ENCODE data around the gene SPDEF. TPM values are rescaled to one million over a fixed set of nuclear protein-coding genes. Genes with fewer than 3 reads are reported as not detected.

SPDEF gene
- total and polyA plus RNA-seq, 2 donors (not counting 1 experiment from before 2014, with no cell fraction given): 0.10 TPM; not detected in 1

DNA sequence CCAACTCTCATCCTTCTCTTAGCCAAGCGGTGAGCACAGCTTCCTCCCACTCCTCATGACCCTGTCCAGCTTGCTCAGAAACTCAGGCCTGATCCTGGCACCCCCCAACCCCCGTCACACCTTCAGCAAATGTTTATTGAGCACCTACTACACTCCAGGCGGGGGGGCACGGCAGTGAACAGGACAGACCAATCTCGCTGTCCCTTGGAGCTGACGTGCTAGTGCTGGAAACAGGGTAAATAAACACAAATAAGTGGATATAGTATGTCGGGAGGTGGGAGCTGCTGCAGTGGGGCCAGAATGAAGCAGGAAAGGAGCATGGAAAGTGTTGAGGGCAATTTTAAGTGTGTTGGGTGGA, 7.4 kb upstream of the SPDEF start:
- WGBS (ENCODE audit: insufficient coverage): 87% methylated on average over 5 of the region's 7 CpGs
- no peaks in the 10 kb centered on the region for H4K20me1 ChIP-seq (ENCODE audit: control insufficient read depth, insufficient read depth, low read length, poor library complexity, severe bottlenecking)
- DNase-seq (no peak), ATAC-seq (ENCODE audit: low read depth) (no peak)
- no peak overlapping the region for H3K4me3 ChIP-seq (ENCODE audit: control extremely low read depth in 1 of 5, extremely low read depth in 1 of 5, insufficient read depth in 1 of 5, low read depth in 2 of 5, low read length in 4 of 5)
- H3K27me3 ChIP-seq (replicated peaks in 1 of 4; ENCODE audit: control extremely low read depth in 1 of 4, control insufficient read depth in 3 of 4, insufficient read depth in 4 of 4, low read length in 3 of 4): no peaks in the 10 kb centered on the region
- Mint-ChIP-seq H3K4me3 (no peak overlapping the region), H3K27me3 (peaks cover 3% of the 10 kb centered on the region), H3K4me1 (no peaks in the 10 kb centered on the region), H3K27ac (no peak overlapping the region), H3K9me3 (ENCODE audit: insufficient read depth) (no peaks in the 10 kb centered on the region)
- no peaks in the 10 kb centered on the region for H3K4me1 ChIP-seq (ENCODE audit: control insufficient read depth in 2 of 2, insufficient read depth in 2 of 2, low read length in 2 of 2)
- H3K27ac ChIP-seq (ENCODE audit: low read length in 2 of 2): no peak overlapping the region
- POLR2A ChIA-PET: no interaction called here
- H3K9me3 ChIP-seq (ENCODE audit: control extremely low read depth in 1 of 3, control insufficient read depth in 2 of 3, insufficient read depth in 1 of 3, low read length in 2 of 3): peaks cover 0 to 11% (median 0%) of the 10 kb centered on the region in 3 donors
- TF ChIP-seq EZH2 (IDR thresholded peaks at IDR 0.05; ENCODE audit: borderline replicate concordance, insufficient read depth, low read depth, low read length, poor library complexity, severe bottlenecking): no peak
- TF ChIP-seq, protein P1, sequence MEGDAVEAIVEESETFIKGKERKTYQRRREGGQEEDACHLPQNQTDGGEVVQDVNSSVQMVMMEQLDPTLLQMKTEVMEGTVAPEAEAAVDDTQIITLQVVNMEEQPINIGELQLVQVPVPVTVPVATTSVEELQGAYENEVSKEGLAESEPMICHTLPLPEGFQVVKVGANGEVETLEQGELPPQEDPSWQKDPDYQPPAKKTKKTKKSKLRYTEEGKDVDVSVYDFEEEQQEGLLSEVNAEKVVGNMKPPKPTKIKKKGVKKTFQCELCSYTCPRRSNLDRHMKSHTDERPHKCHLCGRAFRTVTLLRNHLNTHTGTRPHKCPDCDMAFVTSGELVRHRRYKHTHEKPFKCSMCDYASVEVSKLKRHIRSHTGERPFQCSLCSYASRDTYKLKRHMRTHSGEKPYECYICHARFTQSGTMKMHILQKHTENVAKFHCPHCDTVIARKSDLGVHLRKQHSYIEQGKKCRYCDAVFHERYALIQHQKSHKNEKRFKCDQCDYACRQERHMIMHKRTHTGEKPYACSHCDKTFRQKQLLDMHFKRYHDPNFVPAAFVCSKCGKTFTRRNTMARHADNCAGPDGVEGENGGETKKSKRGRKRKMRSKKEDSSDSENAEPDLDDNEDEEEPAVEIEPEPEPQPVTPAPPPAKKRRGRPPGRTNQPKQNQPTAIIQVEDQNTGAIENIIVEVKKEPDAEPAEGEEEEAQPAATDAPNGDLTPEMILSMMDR (IDR thresholded peaks at IDR 0.05): no peak
- no peak overlapping the region for H3K9ac ChIP-seq (ENCODE audit: low read length)
- H2AFZ ChIP-seq (ENCODE audit: insufficient read depth, low read depth, low read length, poor library complexity, severe bottlenecking): no peak overlapping the region
- no peak overlapping the region for H3K4me2 ChIP-seq (replicated peaks; ENCODE audit: low read depth, low read length, poor library complexity, severe bottlenecking)
- H3K36me3 ChIP-seq (replicated peaks in 1 of 2; ENCODE audit: control extremely low read depth in 1 of 2, control insufficient read depth in 1 of 2, extremely low read depth in 1 of 2, insufficient read depth in 2 of 2, low read length in 1 of 2): no peaks in the 10 kb centered on the region
- CTCF ChIA-PET: no interaction called here
- H3K79me2 ChIP-seq (ENCODE audit: control insufficient read depth, insufficient read depth, low read length): no peaks in the 10 kb centered on the region
- intact Hi-C loops (cut with micrococcal nuclease): no loop called here

DNA sequence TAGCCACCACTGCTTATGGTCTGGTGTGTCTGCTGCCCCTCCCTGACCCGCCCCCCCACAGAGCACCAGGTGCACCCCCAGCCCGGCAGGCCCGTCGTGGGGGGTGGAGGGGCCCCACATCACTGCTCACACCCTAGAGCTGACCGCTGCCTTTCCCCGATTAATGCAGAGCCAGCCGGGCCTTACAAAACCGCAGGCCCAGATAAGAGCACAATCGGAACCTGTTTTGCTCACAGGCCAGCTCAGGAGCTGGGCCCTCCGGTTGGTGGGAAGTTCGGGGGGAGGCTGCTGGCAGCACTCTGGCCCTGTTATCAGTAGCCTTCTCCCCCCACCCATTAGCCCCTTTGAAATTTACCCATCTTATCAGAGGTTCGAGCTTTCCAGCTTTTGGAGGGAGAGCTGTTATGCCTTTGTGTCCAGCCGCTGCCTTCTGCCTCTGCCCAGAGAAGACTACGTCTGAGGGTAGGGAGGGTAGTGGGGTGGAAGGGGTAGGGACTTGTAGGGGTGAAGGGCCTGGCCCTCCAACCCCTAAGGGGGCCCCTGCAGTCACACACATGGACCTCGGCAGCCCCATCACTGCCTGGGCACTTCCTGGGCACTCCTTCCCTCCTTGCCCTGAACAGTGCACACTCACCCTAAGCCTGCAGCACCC, 6.9 kb upstream of the SPDEF start:
- DNase-seq (no peak), ATAC-seq (ENCODE audit: low read depth) (no peak)
- Histone ChIP-seq H3K27me3 (replicated peaks in 1 of 4; ENCODE audit: control extremely low read depth in 1 of 4, control insufficient read depth in 3 of 4, insufficient read depth in 4 of 4, low read length in 3 of 4) (no peaks in the 10 kb centered on the region), H3K36me3 (replicated peaks in 1 of 2; ENCODE audit: control extremely low read depth in 1 of 2, control insufficient read depth in 1 of 2, extremely low read depth in 1 of 2, insufficient read depth in 2 of 2, low read length in 1 of 2) (no peaks in the 10 kb centered on the region), H3K9me3 (ENCODE audit: control extremely low read depth in 1 of 3, control insufficient read depth in 2 of 3, insufficient read depth in 1 of 3, low read length in 2 of 3) (peaks cover 0 to 14% (median 4%) of the 10 kb centered on the region in 3 donors), H4K20me1 (ENCODE audit: control insufficient read depth, insufficient read depth, low read length, poor library complexity, severe bottlenecking) (no peaks in the 10 kb centered on the region), H3K79me2 (ENCODE audit: control insufficient read depth, insufficient read depth, low read length) (no peaks in the 10 kb centered on the region), H3K4me3 (ENCODE audit: control extremely low read depth in 1 of 5, extremely low read depth in 1 of 5, insufficient read depth in 1 of 5, low read depth in 2 of 5, low read length in 4 of 5) (no peak overlapping the region), H3K4me1 (ENCODE audit: control insufficient read depth in 2 of 2, insufficient read depth in 2 of 2, low read length in 2 of 2) (no peaks in the 10 kb centered on the region), H2AFZ (ENCODE audit: insufficient read depth, low read depth, low read length, poor library complexity, severe bottlenecking) (no peak overlapping the region), H3K27ac (ENCODE audit: low read length in 2 of 2) (no peak overlapping the region), H3K4me2 (replicated peaks; ENCODE audit: low read depth, low read length, poor library complexity, severe bottlenecking) (no peak overlapping the region), H3K9ac (ENCODE audit: low read length) (no peak overlapping the region)
- Mint-ChIP-seq H3K4me1 (no peaks in the 10 kb centered on the region), H3K27me3 (peaks cover 3% of the 10 kb centered on the region), H3K9me3 (ENCODE audit: insufficient read depth) (no peaks in the 10 kb centered on the region), H3K27ac (no peak overlapping the region), H3K4me3 (no peak overlapping the region)
- WGBS (ENCODE audit: insufficient coverage): 91% methylated on average over 12 of the region's 15 CpGs
- intact Hi-C loops (cut with micrococcal nuclease): no loop called here
- TF ChIP-seq, protein P1 (IDR thresholded peaks at IDR 0.05): no peak
- TF ChIP-seq EZH2 (IDR thresholded peaks at IDR 0.05; ENCODE audit: borderline replicate concordance, insufficient read depth, low read depth, low read length, poor library complexity, severe bottlenecking): no peak
- POLR2A ChIA-PET: no interaction called here
- CTCF ChIA-PET: no interaction called here

Measured in B cell (primary cell).